GM21786 (cell line): ENCODE measurements around the gene NLRP6.

ENCODE experiments used
- ATAC-seq: cut with Tn5 transposase; IDR thresholded peaks from one replicate; pipeline ENCODE4 v1.9.1; 2021; ENCODE audit not compliant: unreplicated experiment

Gene NLRP6

GRCh38 chr11:292211-293121 lies 14.3 kb downstream of the NLRP6 start:
- no peak for ATAC-seq

- no peak for ATAC-seq
Measured at GRCh38 chr11:293271-293851, 15.2 kb downstream of the NLRP6 start.

GRCh38 chr11:293852-294661 lies 15.8 kb downstream of the NLRP6 start:
- no peak for ATAC-seq

- no peak for ATAC-seq
Measured at GRCh38 chr11:294780-295179, 16.6 kb downstream of the NLRP6 start.

- no peak for ATAC-seq
Measured at GRCh38 chr11:295351-296170, 17.4 kb downstream of the NLRP6 start.

GRCh38 chr11:296171-297050 lies 18.2 kb downstream of the NLRP6 start:
- no peak for ATAC-seq

- ATAC-seq = no peak
Measured at GRCh38 chr11:297051-297585, 18.9 kb downstream of the NLRP6 start.

GRCh38 chr11:297586-298405 lies 19.6 kb downstream of the NLRP6 start:
- no peak for ATAC-seq

GRCh38 chr11:298406-299065 lies 20.3 kb downstream of the NLRP6 start:
- no peak for ATAC-seq

- no peak for ATAC-seq
Measured at GRCh38 chr11:299081-299891, 21.1 kb downstream of the NLRP6 start, which contains the start of gene IFITM5. IFITM5 (minus strand) TSS chr11:299526; CDS start chr11:299490, 36 bp downstream.

GRCh38 chr11:299951-300735 lies 21.9 kb downstream of the NLRP6 start:
- no peak for ATAC-seq

GRCh38 chr11:303363-303762 lies 25.2 kb downstream of the NLRP6 start:
- no peak for ATAC-seq

GRCh38 chr11:304061-304506 lies 25.9 kb downstream of the NLRP6 start:
- ATAC-seq = no peak

GRCh38 chr11:304915-305843 lies 27.0 kb downstream of the NLRP6 start:
- ATAC-seq = no peak

GRCh38 chr11:305844-306211 lies 27.6 kb downstream of the NLRP6 start:
- no peak for ATAC-seq
